ENCODE measurements around the gene PLCB3. TPM values are rescaled to one million over a fixed set of nuclear protein-coding genes. Genes with fewer than 3 reads are reported as not detected.

Gene PLCB3
- total RNA-seq, 2 donors from 2014 or later: 7.5 to 15.5 TPM

DNA sequence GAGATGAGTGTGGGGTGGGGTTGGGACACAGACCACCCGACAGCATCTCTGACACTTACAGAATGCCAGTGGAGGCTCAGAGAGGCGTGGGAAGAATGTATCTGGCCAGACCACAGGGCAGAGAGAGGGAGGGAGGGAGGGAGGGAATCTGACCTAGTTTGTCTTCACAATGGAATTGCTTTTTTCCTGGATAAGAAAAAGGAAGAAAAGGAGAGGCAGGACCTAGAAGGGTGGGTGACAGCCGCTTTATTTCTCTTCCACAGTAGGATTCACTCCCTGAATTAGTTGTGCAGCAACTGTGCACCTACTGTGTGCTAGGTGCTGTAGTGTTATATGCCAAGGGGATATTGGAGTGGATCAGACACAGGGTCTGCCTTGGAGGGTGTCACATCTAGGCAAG lies 43.4 kb downstream of the PLCB3 start:
- no peaks in the 10 kb centered on the region for H3K9me3 ChIP-seq
- DNase-seq (ENCODE audit: low spot score): no peak
- no peak overlapping the region for H3K27ac ChIP-seq
- H3K36me3 ChIP-seq: no peaks in the 10 kb centered on the region
- no peak overlapping the region for H3K4me3 ChIP-seq
- H3K4me1 ChIP-seq: peaks cover 0 to 28% of the 10 kb centered on the region in 2 donors
- peaks cover 21 to 35% of the 10 kb centered on the region in 2 donors for H3K27me3 ChIP-seq
- TF ChIP-seq, protein P1, sequence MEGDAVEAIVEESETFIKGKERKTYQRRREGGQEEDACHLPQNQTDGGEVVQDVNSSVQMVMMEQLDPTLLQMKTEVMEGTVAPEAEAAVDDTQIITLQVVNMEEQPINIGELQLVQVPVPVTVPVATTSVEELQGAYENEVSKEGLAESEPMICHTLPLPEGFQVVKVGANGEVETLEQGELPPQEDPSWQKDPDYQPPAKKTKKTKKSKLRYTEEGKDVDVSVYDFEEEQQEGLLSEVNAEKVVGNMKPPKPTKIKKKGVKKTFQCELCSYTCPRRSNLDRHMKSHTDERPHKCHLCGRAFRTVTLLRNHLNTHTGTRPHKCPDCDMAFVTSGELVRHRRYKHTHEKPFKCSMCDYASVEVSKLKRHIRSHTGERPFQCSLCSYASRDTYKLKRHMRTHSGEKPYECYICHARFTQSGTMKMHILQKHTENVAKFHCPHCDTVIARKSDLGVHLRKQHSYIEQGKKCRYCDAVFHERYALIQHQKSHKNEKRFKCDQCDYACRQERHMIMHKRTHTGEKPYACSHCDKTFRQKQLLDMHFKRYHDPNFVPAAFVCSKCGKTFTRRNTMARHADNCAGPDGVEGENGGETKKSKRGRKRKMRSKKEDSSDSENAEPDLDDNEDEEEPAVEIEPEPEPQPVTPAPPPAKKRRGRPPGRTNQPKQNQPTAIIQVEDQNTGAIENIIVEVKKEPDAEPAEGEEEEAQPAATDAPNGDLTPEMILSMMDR (IDR thresholded peaks at IDR 0.05): no peak

DNA sequence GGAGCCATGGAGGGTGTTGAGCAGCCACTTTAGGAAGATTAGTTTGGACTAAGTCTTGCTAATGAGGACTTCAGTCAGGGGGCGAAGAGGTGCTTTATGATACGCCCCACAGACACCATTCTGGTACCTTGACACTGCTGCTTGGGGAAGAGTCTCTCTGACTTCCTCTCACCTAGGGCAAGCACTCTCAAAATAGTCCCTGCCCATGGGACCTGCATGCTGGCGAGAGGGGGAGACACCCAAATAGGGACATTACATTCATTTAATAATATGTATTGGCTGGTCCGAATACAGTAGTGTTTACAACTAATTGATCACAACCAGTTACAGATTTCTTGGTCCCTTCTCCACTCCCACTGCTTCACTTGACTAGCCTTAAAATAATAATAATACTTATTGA lies 44.4 kb downstream of the PLCB3 start:
- TF ChIP-seq, protein P1 (IDR thresholded peaks at IDR 0.05): no peak
- H3K27me3 ChIP-seq: peaks cover 20 to 35% of the 10 kb centered on the region in 2 donors
- no peaks in the 10 kb centered on the region for H3K36me3 ChIP-seq
- no peak overlapping the region for H3K4me3 ChIP-seq
- no peak for DNase-seq (ENCODE audit: low spot score)
- H3K4me1 ChIP-seq: peaks cover 0 to 38% of the 10 kb centered on the region in 2 donors
- H3K9me3 ChIP-seq: no peaks in the 10 kb centered on the region
- H3K27ac ChIP-seq: no peak overlapping the region

DNA sequence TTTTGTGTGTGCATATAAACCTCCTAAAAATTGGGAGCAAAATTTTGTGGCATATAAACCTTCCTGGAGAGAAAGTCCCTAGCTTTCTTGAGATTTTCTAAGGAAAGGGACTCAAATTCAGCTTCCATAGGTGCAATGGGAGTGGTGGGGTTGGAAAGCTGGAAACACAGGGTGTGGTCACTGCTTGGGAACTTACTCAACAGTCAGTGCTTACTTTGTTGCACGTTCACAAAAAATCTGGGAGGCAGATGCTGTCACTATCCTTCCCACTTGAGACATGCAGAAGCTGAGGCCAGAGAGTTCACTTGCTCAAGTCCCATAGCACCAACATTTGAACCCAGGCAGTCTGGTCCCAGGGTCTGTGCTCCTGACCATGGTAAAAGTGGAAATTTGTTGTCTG lies 44.9 kb downstream of the PLCB3 start:
- no peaks in the 10 kb centered on the region for H3K9me3 ChIP-seq
- H3K27ac ChIP-seq: no peak overlapping the region
- TF ChIP-seq, protein P1 (IDR thresholded peaks at IDR 0.05): no peak
- H3K4me1 ChIP-seq: peaks cover 0 to 39% of the 10 kb centered on the region in 2 donors
- no peak for DNase-seq (ENCODE audit: low spot score)
- no peaks in the 10 kb centered on the region for H3K36me3 ChIP-seq
- peaks cover 16 to 35% of the 10 kb centered on the region in 2 donors for H3K27me3 ChIP-seq
- no peak overlapping the region for H3K4me3 ChIP-seq

GRCh38 chr11:64296830-64297698 lies 45.7 kb downstream of the PLCB3 start:
- DNase-seq (ENCODE audit: low spot score): no peak
- Histone ChIP-seq H3K9me3 (no peaks in the 10 kb centered on the region), H3K27me3 (peaks cover 19 to 28% of the 10 kb centered on the region in 2 donors), H3K4me3 (no peak overlapping the region), H3K36me3 (no peaks in the 10 kb centered on the region), H3K4me1 (peaks cover 0 to 31% of the 10 kb centered on the region in 2 donors), H3K27ac (no peak overlapping the region)
- TF ChIP-seq, protein P1 (IDR thresholded peaks at IDR 0.05): no peak

GRCh38 chr11:64297699-64298358 lies 46.5 kb downstream of the PLCB3 start:
- Histone ChIP-seq H3K9me3 (no peaks in the 10 kb centered on the region), H3K4me1 (peaks cover 0 to 23% of the 10 kb centered on the region in 2 donors), H3K4me3 (no peak overlapping the region), H3K27me3 (peaks cover 15 to 20% of the 10 kb centered on the region in 2 donors), H3K27ac (no peak overlapping the region), H3K36me3 (no peaks in the 10 kb centered on the region)
- TF ChIP-seq, protein P1 (IDR thresholded peaks at IDR 0.05): no peak
- DNase-seq (ENCODE audit: low spot score): no peak

All from right atrium auricular region (tissue), 2 donors.